IPS-18c (cell line): ENCODE results near the gene RNF141.

Experiments
- H3K4me3 ChIP-seq: 2 replicates; pipeline ENCODE4 v1.7.0; 2013; ENCODE audit warnings: low read depth, mild to moderate bottlenecking, low read length, moderate library complexity; ENCODE audit not compliant: insufficient read depth
- H3K9me3 ChIP-seq: one replicate; pipeline ENCODE4 v1.6.1; 2013; ENCODE audit warnings: mild to moderate bottlenecking, low read length, moderate library complexity; ENCODE audit not compliant: control insufficient read depth, insufficient read depth

The RNF141 gene

GRCh38 chr11:10565493-10565892, 24.5 kb upstream of the RNF141 start:
- no peaks in the 10 kb centered on the region for H3K9me3 ChIP-seq
- no peak overlapping the region for H3K4me3 ChIP-seq

- H3K9me3 ChIP-seq: no peaks in the 10 kb centered on the region
- no peak overlapping the region for H3K4me3 ChIP-seq
Measured at GRCh38 chr11:10564696-10565318, 23.8 kb upstream of the RNF141 start.

- H3K9me3 ChIP-seq: no peaks in the 10 kb centered on the region
- H3K4me3 ChIP-seq: no peak overlapping the region
Measured at GRCh38 chr11:10564030-10564429, 23.0 kb upstream of the RNF141 start.

- no peaks in the 10 kb centered on the region for H3K9me3 ChIP-seq
- no peak overlapping the region for H3K4me3 ChIP-seq
Measured at GRCh38 chr11:10561947-10562346, 21.0 kb upstream of the RNF141 start.

- no peak overlapping the region for H3K4me3 ChIP-seq
- H3K9me3 ChIP-seq: no peaks in the 10 kb centered on the region
Measured at GRCh38 chr11:10561043-10561818, 20.2 kb upstream of the RNF141 start.

- Histone ChIP-seq H3K9me3 (no peaks in the 10 kb centered on the region), H3K4me3 (no peak overlapping the region)
Measured at GRCh38 chr11:10558288-10558687, 17.3 kb upstream of the RNF141 start.

- Histone ChIP-seq H3K4me3 (no peak overlapping the region), H3K9me3 (no peaks in the 10 kb centered on the region)
Measured at GRCh38 chr11:10556590-10556989, 15.6 kb upstream of the RNF141 start.

- Histone ChIP-seq H3K4me3 (no peak overlapping the region), H3K9me3 (no peaks in the 10 kb centered on the region)
Measured at GRCh38 chr11:10551845-10552352, 10.9 kb upstream of the RNF141 start.

GRCh38 chr11:10551290-10551592, 10.3 kb upstream of the RNF141 start:
- no peaks in the 10 kb centered on the region for H3K9me3 ChIP-seq
- no peak overlapping the region for H3K4me3 ChIP-seq

GRCh38 chr11:10550503-10551289, 9.7 kb upstream of the RNF141 start:
- Histone ChIP-seq H3K4me3 (no peak overlapping the region), H3K9me3 (no peaks in the 10 kb centered on the region)

- no peak overlapping the region; the same call in 1 of the 2 replicates for H3K4me3 ChIP-seq
Measured at GRCh38 chr11:10544491-10545465, 3.8 kb upstream of the RNF141 start.

GRCh38 chr11:10543782-10544181, 2.8 kb upstream of the RNF141 start:
- Histone ChIP-seq H3K4me3 (no peak overlapping the region), H3K9me3 (peaks cover 2% of the 10 kb centered on the region)

More at GRCh38 chr11:10544491-10545465, 3.8 kb upstream of the RNF141 start:
- H3K9me3 ChIP-seq: peaks cover 2% of the 10 kb centered on the region

GRCh38 chr11:10542776-10543175, 1.8 kb upstream of the RNF141 start:
- H3K4me3 ChIP-seq: no peak overlapping the region
- H3K9me3 ChIP-seq: peaks cover 2% of the 10 kb centered on the region

- Histone ChIP-seq H3K4me3 (peak overlapping the region; percentile 86), H3K9me3 (peaks cover 2% of the 10 kb centered on the region)
Measured at GRCh38 chr11:10541561-10541930, 559 bp upstream of the RNF141 start.

GRCh38 chr11:10540546-10540914, 457 bp downstream of the RNF141 start:
- Histone ChIP-seq H3K9me3 (peaks cover 2% of the 10 kb centered on the region), H3K4me3 (peak overlapping the region; percentile 86)

GRCh38 chr11:10539339-10539738, 1.6 kb downstream of the RNF141 start:
- no peak overlapping the region for H3K4me3 ChIP-seq
- H3K9me3 ChIP-seq: peaks cover 2% of the 10 kb centered on the region

GRCh38 chr11:10538924-10539323, 2.1 kb downstream of the RNF141 start:
- H3K4me3 ChIP-seq: no peak overlapping the region

More at GRCh38 chr11:10538924-10539323, 2.1 kb downstream of the RNF141 start:
- H3K9me3 ChIP-seq: peaks cover 2% of the 10 kb centered on the region
